Myocyte (in vitro differentiated cells): ENCODE data around the gene TBC1D5. TPM values are rescaled to one million over a fixed set of nuclear protein-coding genes. Genes with fewer than 3 reads are reported as not detected.
"Not testable (repeated sequence)": the region's sequence is repeated elsewhere in the genome, so short reads cannot be mapped to it uniquely, and the experiment has no call there.

Source experiments
- DNase-seq: peaks from one replicate; pipeline ENCODE4 v3.0.0-alpha.2; 2012; ENCODE audit warnings: low read depth
- polyA plus RNA-seq: library from polyadenylated mRNA; unstranded; fragments of >200 nt; gene quantifications from one replicate; pipeline ENCODE4 v1.2.1, GENCODE V29; 2012; ENCODE audit warnings: missing spikeins
- total RNA-seq: library from RNA; depleted of rRNA; stranded (reverse); fragments of >200 nt; gene quantifications from 2 replicates; pipeline ENCODE4 v1.2.3, GENCODE V29; 2014

The TBC1D5 gene
- 73.0 and 76.0 TPM in 2 replicates for total RNA-seq
- polyA plus RNA-seq = 20.7 TPM

GRCh38 chr3:17742102-17742879, at the start of gene TBC1D5:
Gene TBC1D5, minus strand, starts transcription at chr3:17742631. Its CDS starts 234,061 bp downstream, at chr3:17508570.
- peak; percentile 99 for DNase-seq

GRCh38 chr3:17783426-17783825, 41.0 kb upstream of the TBC1D5 start:
- DNase-seq = no peak

GRCh38 chr3:17782751-17783150, 40.3 kb upstream of the TBC1D5 start:
- no peak for DNase-seq

GRCh38 chr3:17780369-17780768, 37.9 kb upstream of the TBC1D5 start:
- DNase-seq = not testable (repeated sequence)

- DNase-seq = not testable (repeated sequence)
Measured at GRCh38 chr3:17779304-17780250, 37.1 kb upstream of the TBC1D5 start.

GRCh38 chr3:17777326-17777725, 34.9 kb upstream of the TBC1D5 start:
- DNase-seq = not testable (repeated sequence)

- DNase-seq = no peak
Measured at GRCh38 chr3:17775073-17775472, 32.6 kb upstream of the TBC1D5 start.

- DNase-seq = not testable (repeated sequence)
Measured at GRCh38 chr3:17774180-17774910, 31.9 kb upstream of the TBC1D5 start.

GRCh38 chr3:17772556-17772955, 30.1 kb upstream of the TBC1D5 start:
- no peak for DNase-seq

GRCh38 chr3:17771177-17772017, 29.0 kb upstream of the TBC1D5 start:
- DNase-seq = no peak

- DNase-seq = no peak
Measured at GRCh38 chr3:17770682-17771081, 28.3 kb upstream of the TBC1D5 start.

GRCh38 chr3:17765819-17766472, 23.5 kb upstream of the TBC1D5 start:
- DNase-seq = no peak

GRCh38 chr3:17761563-17761962, 19.1 kb upstream of the TBC1D5 start:
- DNase-seq = no peak

GRCh38 chr3:17759901-17760300, 17.5 kb upstream of the TBC1D5 start:
- DNase-seq = no peak

GRCh38 chr3:17755836-17756235, 13.4 kb upstream of the TBC1D5 start:
- no peak for DNase-seq

- DNase-seq = peak; percentile 74
Measured at GRCh38 chr3:17753632-17753992, 11.2 kb upstream of the TBC1D5 start.

GRCh38 chr3:17752876-17753631, 10.6 kb upstream of the TBC1D5 start:
- no peak for DNase-seq

GRCh38 chr3:17752436-17752835, 10.0 kb upstream of the TBC1D5 start:
- no peak for DNase-seq

GRCh38 chr3:17749705-17750293, 7.4 kb upstream of the TBC1D5 start:
- no peak for DNase-seq
